HG03520 (cell line): ENCODE data around the gene EIF3D.

Experiments
- ATAC-seq: cut with Tn5 transposase; IDR thresholded peaks from one replicate; pipeline ENCODE4 v1.9.1; 2021; ENCODE audit warnings: mild to moderate bottlenecking, moderate library complexity; ENCODE audit not compliant: unreplicated experiment

The EIF3D gene

GRCh38 chr22:36510384-36510783 lies 18.6 kb downstream of the EIF3D start:
- ATAC-seq, result no peak

- no peak for ATAC-seq
These were observed 21.4 kb downstream of the EIF3D start for GRCh38 chr22:36507518-36508010.

- ATAC-seq, result peak; percentile 83
These were observed 22.1 kb downstream of the EIF3D start, which contains the start of gene FOXRED2 for GRCh38 chr22:36506637-36507517. FOXRED2 (minus strand) TSS chr22:36507040; CDS start chr22:36506422, 618 bp downstream.

- ATAC-seq, result no peak
These were observed 22.8 kb downstream of the EIF3D start for GRCh38 chr22:36505998-36506635.

DNA sequence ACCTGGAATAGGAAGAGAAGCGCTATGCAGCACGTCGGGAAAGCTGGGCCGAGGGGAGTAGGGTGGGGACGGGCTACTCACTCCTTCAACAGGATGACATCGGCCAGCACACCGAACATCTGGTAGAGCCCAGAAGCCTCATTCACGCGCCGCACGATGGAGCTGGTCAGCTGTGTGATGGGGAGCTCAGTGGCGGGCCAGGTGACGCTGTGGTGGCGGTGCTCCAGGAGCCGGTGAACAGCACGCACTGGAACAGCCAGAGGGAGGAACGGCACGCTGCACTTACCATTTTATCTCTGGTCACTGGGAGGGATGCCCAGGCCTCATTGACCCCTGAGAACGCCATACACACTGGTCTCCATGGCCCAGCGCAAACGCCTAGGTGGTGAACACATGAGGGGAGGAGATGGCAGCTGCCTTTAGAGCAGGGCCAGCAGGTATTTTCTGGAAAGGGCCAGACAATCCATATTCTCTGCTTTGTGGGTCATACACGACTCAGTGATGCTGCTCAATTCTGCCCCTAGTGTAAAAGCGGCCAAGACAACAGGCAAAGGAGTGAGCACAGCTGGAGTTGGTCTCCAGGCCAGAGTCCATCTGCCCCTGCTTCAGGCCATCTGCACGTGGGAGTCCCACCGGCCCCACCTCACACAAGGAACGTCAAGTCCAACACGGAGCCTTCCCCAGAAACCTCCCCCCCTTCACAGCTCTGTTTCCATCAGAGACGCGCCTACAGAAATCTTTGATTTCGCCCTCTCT lies 30.9 kb downstream of the EIF3D start:
- no peak for ATAC-seq

DNA sequence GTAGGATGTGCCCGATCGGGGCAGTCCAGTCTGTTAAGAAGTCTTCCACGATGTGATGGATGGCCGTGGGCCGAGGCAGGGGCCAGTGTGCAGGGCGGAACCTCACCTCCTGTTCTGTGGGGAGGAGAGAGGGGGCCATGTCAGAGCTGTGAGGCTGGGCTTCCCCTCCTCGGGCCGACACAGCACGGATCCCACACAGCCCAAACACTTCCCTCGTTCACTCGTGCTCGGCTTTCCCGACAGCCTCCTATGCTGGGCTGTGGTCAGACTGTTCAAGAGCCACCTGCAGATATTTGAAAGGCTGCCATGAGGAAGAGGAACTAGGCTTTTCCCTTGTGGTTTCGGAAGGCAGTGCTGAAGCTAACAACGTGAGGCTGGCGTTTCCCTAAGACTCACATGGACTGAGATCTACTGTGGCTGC lies 35.3 kb downstream of the EIF3D start:
- no peak for ATAC-seq

- ATAC-seq, result no peak
These were observed 36.9 kb downstream of the EIF3D start for GRCh38 chr22:36492109-36492508.

DNA sequence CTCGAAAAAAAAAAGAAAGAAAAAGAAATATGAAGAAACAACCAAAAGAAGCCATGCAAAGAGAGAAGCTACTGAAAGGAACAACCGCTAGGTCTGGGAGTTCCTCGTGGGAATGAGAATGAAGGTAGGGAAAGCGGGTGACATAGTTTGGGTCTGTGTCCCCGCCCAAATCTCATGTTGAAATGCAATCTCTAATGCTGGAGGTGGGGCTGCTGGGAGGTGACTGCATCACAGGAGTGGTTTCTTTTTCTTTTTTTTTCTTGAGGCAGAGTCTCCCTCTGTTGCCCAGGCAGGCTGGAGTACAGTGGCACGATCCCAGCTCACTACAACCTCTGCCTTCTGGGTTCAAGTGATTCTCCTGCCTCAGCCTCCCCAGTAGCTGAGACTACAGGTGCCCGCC lies 37.8 kb downstream of the EIF3D start:
- no peak for ATAC-seq

- no peak for ATAC-seq
These were observed 42.2 kb downstream of the EIF3D start for GRCh38 chr22:36486619-36487384.

DNA sequence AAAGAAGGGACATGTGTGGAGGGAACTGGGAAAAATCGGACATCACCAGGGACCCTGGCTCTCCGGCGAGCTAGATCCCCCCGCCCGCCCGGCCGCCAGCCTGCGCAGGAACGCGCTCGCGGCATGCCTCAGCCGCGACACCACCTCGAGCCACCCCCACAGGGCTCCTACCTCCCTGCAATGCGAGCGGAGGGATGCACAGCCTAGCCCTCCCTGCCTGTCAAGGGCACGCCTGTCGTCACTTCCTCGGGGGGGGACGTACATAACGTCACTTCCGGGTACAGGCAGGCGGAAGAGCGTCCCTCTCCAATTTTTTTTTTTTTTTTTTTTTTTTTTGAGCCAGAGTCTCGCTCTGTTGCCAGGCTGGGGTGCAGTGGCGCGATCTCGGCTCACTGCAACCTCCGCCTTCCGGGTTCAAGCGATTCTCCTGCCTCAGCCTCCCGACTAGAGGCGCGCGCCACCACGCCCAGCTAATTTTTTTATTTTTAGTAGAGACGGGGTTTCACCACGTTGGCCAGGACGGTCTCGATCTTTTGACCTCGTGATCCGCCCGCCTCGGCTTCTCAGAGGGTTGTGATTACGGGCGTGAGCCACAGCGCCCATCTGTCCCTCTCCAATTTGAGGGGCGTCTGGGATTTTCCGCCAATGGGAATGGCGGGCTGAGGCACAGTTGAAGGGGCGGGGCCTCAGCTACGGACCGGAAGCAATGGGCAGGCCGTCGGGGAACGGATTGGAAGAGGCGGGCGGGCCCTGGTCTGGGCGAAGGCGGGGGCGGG lies 47.4 kb downstream of the EIF3D start, which contains the start of gene TXN2:
Gene TXN2 (minus strand): TSS at position 248 of the 776 bp plus-strand sequence. CDS start 803 bp downstream, outside the sequence.
- peak; percentile 83 for ATAC-seq

DNA sequence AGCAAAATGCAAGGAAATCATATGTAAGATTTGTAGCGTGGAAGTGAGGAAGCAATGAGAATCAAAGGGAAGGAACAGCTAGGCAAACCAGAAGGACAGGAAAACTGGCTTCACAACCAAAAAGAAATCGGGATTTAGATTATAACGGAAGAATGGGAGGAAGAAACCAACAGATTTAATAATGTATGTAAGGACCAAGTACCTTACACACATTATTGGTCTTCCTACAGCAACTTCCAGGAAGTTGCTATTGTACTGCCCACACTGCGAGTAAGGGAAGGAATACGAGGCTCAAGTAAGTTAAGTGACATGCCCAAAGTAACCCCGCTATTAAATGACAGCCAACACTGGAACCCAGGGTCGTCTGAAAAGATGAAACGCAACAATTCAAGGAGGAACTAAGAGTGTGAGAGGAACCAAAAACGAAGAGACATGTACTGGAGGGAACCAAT lies 48.0 kb downstream of the EIF3D start:
- peak; percentile 6 for ATAC-seq

GRCh38 chr22:36478966-36479365 lies 50.0 kb downstream of the EIF3D start:
- no peak for ATAC-seq

- ATAC-seq, result no peak
These were observed 53.6 kb downstream of the EIF3D start for GRCh38 chr22:36475341-36475740.

GRCh38 chr22:36472689-36473088 lies 56.3 kb downstream of the EIF3D start:
- no peak for ATAC-seq

- no peak for ATAC-seq
These were observed 57.6 kb downstream of the EIF3D start for GRCh38 chr22:36471341-36471821.

DNA sequence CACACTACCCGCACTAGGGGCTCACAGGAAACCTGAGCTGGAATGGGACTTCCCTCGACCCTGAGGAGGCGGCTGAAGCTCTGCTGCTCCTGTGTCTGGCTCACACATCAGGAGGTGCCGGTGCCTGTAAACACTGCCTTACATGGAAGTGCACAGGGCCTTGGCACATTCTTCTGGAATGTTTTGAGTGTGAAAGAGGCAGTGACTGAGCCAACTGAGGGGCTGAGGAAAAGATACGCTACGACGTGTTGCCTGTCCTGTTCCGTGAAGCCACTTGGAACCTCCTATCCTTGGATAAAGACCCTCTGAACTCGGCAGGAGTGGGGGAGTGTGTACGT lies 58.0 kb downstream of the EIF3D start:
- no peak for ATAC-seq

DNA sequence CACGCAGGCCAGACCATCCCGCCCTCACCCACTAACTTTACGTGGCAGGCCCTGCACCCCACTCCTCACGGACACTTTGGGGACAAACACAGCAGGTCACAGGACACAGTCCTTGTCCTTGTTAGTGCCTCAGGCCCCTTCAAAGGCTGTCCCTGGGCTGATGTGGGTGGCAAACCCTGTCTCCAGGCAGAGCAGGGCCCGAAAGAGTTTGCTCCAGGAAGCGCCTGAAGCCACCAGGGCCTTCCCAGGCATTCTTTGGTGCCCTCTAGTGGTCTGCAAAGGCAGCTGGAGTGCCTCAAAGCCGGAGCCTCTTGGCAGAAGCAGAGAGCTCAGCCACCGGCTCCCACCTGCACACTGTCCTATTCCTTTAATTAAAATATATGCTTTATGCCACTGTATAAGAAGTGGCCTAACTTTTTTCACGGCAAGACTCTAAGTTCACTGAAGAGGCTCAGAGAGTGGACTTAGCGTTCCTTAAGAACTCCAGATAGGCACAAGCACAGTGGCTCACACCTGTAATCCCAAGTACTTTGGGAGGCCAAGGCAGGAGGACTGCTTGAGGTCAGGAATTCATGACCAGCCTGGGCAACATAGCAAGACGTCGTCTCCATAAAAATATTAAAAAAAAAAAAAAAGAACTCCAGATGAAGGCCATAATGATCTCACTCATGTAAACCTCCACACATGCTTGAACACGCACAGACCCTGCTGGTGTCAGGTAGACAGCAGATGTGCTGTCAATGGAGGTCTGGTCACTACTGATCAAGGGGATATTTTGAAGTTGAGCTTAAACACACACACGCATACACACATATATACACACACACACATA lies 58.6 kb downstream of the EIF3D start:
- ATAC-seq, result no peak

DNA sequence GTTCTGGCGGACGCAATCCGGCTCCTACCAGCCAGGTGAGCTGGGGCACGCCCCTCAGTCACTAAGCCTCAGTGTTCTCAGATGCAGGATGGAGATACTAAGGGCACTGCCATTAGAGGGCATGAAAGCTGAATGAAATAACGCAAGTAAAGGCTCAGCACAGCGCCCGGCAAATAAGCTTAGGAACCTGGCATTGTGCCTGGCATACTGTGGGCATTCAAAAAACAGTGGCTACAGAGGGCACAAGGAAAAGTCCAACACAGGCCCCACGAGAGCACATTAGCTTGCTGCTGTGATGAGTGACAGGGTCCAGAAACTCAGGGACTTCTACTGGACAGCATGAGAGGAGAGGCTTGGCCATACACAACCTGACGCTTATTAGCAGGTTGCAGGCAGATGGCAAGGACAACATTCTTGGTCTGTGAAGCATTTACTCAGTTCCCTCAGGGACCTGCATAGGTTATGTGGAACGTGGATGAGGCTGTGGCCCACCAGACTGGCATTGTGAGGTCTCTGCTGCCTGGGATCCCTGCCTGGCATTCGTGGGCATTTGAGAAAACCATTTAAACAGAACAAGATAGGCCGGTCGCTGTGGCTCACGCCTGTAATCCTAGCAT lies 59.8 kb downstream of the EIF3D start:
- no peak for ATAC-seq
